SK-N-SH (cell line): Measurements from ENCODE around the gene TEKT2. TPM values are rescaled to one million over a fixed set of nuclear protein-coding genes. Genes with fewer than 3 reads are reported as not detected.

Experiments
- CTCF ChIA-PET: fragments of 300-600, 350-600 bp; formaldehyde crosslinking; extraction: SDS; loops from one replicate; lab custom pipeline; 2021; lab: Yijun Ruan, JAX
- POLR2A ChIA-PET: fragments of 350-600 bp; sonication (Branson Sonifier 250); formaldehyde crosslinking; extraction: SDS; loops from one replicate; lab custom pipeline; 2020; ENCODE audit warnings: antibody characterized with exemption, inconsistent platforms; lab: Yijun Ruan, JAX
- DNase-seq: peaks from one replicate; pipeline ENCODE4 v3.0.0; 2012
- H2AFZ ChIP-seq: fragments of 200-600 bp; sonication (generic); 2 replicates; pipeline ENCODE4 v1.8.1; 2016; ENCODE audit warnings: antibody characterized with exemption, mild to moderate bottlenecking, low read depth
- H3F3A ChIP-seq: fragments of 200-600 bp; sonication (generic); replicated peaks from 2 replicates; pipeline ENCODE3; 2016; ENCODE audit warnings: antibody characterized with exemption, mild to moderate bottlenecking; ENCODE audit not compliant: insufficient read depth
- H3K27ac ChIP-seq, 2 experiments: fragments of 200-500 bp in 1 of 2; fragments of 200-600 bp in 1 of 2; sonication (Bioruptor generic) in 1 of 2; sonication (generic), shearing (Covaris generic) in 1 of 2; 2 replicates each; pipeline versions ENCODE4 v1.5.1 to v1.6.1; 2014 to 2016; ENCODE audit warnings: low read depth in 2 of 2, inconsistent platforms in 1 of 2, low read length in 1 of 2, mild to moderate bottlenecking in 1 of 2, mixed read lengths in 1 of 2
- H3K27me3 ChIP-seq: fragments of 200-600 bp; sonication (generic), shearing (Covaris generic); 2 replicates; pipeline ENCODE4 v1.6.1; 2016; ENCODE audit warnings: mixed run types; ENCODE audit not compliant: insufficient read depth
- H3K36me3 ChIP-seq, 2 experiments: fragments of 200-500 bp in 1 of 2; fragments of 200-600 bp in 1 of 2; sonication (Bioruptor generic) in 1 of 2; sonication (generic) in 1 of 2; replicated peaks in 1 of 2; 2 replicates each; pipeline versions ENCODE3 to v1.5.1; 2014 to 2016; ENCODE audit warnings: low read length in 1 of 2, mild to moderate bottlenecking in 1 of 2; ENCODE audit not compliant: insufficient read depth in 2 of 2, control insufficient read depth in 1 of 2
- H3K4me1 ChIP-seq, 2 experiments: fragments of 200-500 bp in 1 of 2; fragments of 200-600 bp in 1 of 2; sonication (Bioruptor generic) in 1 of 2; sonication (generic), shearing (Covaris generic) in 1 of 2; 2 replicates each; pipeline versions ENCODE4 v1.5.1 to v1.6.1; 2014 to 2016; ENCODE audit warnings: low read depth in 1 of 2, low read length in 1 of 2, mixed run types in 1 of 2; ENCODE audit not compliant: insufficient read depth in 2 of 2, control insufficient read depth in 1 of 2
- H3K4me2 ChIP-seq: fragments of 200-600 bp; sonication (generic), shearing (Covaris generic); 2 replicates; pipeline ENCODE4 v1.6.1; 2017; ENCODE audit warnings: mixed run types
- H3K4me3 ChIP-seq, 2 experiments: fragments of 200-500 bp in 1 of 2; fragments of 200-600 bp in 1 of 2; sonication (Bioruptor generic) in 1 of 2; sonication (generic), shearing (Covaris generic) in 1 of 2; 2 replicates each; pipeline versions ENCODE4 v1.5.1 to v1.8.1; 2014 to 2016; ENCODE audit warnings: low read depth in 2 of 2, inconsistent platforms in 1 of 2, low read length in 1 of 2, mild to moderate bottlenecking in 1 of 2, mixed read lengths in 1 of 2, moderate library complexity in 1 of 2
- H3K79me2 ChIP-seq: fragments of 200-600 bp; sonication (generic); 2 replicates; pipeline ENCODE4 v1.8.1; 2017; ENCODE audit warnings: mild to moderate bottlenecking; ENCODE audit not compliant: insufficient read depth
- H3K9ac ChIP-seq: fragments of 200-600 bp; sonication (generic); 2 replicates; pipeline ENCODE4 v1.6.1; 2017; ENCODE audit warnings: mixed run types
- H3K9me2 ChIP-seq: fragments of 200-600 bp; sonication (generic); 2 replicates; pipeline ENCODE4 v1.6.1; 2017; ENCODE audit warnings: mixed run types
- H3K9me3 ChIP-seq: fragments of 200-600 bp; sonication (generic); 2 replicates; pipeline ENCODE4 v1.6.1; 2017; ENCODE audit warnings: mixed run types, mild to moderate bottlenecking, moderate library complexity
- H4K20me1 ChIP-seq: fragments of 200-600 bp; sonication (generic); 2 replicates; pipeline ENCODE4 v1.6.1; 2017; ENCODE audit warnings: mild to moderate bottlenecking, mixed run types; ENCODE audit not compliant: insufficient read depth
- ELF1 ChIP-seq: IDR thresholded peaks from 2 replicates; pipeline ENCODE4 v1.4.0; 2012
- EP300 ChIP-seq, 2 experiments: IDR thresholded peaks; 2 replicates each; pipeline versions ENCODE4 v1.4.0 to v1.6.1; 2012; ENCODE audit warnings: borderline replicate concordance in 1 of 2, low read depth in 1 of 2, low read length in 1 of 2
- FOSL2 ChIP-seq: IDR thresholded peaks from 2 replicates; pipeline ENCODE4 v1.4.0; 2012; ENCODE audit warnings: low read depth, mild to moderate bottlenecking, moderate library complexity, borderline replicate concordance
- FOXM1 ChIP-seq: IDR thresholded peaks from 2 replicates; pipeline ENCODE4 v1.4.0; 2012; ENCODE audit warnings: low read depth, mild to moderate bottlenecking
- GABPA ChIP-seq: IDR thresholded peaks from 2 replicates; pipeline ENCODE4 v1.4.0; 2012; ENCODE audit warnings: low read depth, mild to moderate bottlenecking
- GATA2 ChIP-seq: sonication (generic); formaldehyde crosslinking; IDR thresholded peaks from 2 replicates; pipeline ENCODE4 v1.5.0; 2020; ENCODE audit warnings: mild to moderate bottlenecking, missing genetic modification reagents
- NRF1 ChIP-seq: IDR thresholded peaks from 2 replicates; pipeline ENCODE4 v1.6.1; 2012; ENCODE audit warnings: low read depth, mild to moderate bottlenecking, low read length
- POLR2AphosphoS5 ChIP-seq: IDR thresholded peaks from 2 replicates; pipeline ENCODE4 v1.6.1; 2012; ENCODE audit warnings: low read depth, low read length
- RCOR1 ChIP-seq: fragments of 150-350 bp; IDR thresholded peaks from 2 replicates; pipeline ENCODE4 v1.6.1; 2017; ENCODE audit warnings: antibody characterized with exemption, low read length
- RFX5 ChIP-seq: IDR thresholded peaks from 2 replicates; pipeline ENCODE4 v1.6.1; 2012; ENCODE audit warnings: mild to moderate bottlenecking, improper control_type of control experiment, low read length
- RXRA ChIP-seq: IDR thresholded peaks from 2 replicates; pipeline ENCODE4 v1.4.0; 2012; ENCODE audit warnings: low read depth, mild to moderate bottlenecking, borderline replicate concordance
- SIN3A ChIP-seq: IDR thresholded peaks from 2 replicates; pipeline ENCODE4 v1.6.1; 2012; ENCODE audit warnings: low read depth, mild to moderate bottlenecking, low read length, moderate library complexity, borderline replicate concordance
- SMC3 ChIP-seq: IDR thresholded peaks from 2 replicates; pipeline ENCODE4 v1.6.1; 2012; ENCODE audit warnings: low read depth, low read length, improper control_type of control experiment
- TAF1 ChIP-seq: IDR thresholded peaks from 2 replicates; pipeline ENCODE4 v1.6.1; 2012; ENCODE audit warnings: low read depth, mild to moderate bottlenecking, low read length, moderate library complexity, borderline replicate concordance
- WGBS: methylation state at CpG from one replicate; pipeline ENCODE4 v1.1.6; 2017; ENCODE audit warnings: low lambda C conversion rate; 5-methylcytosine and 5-hydroxymethylcytosine counted together
- polyA plus RNA-seq, 3 experiments: library from polyadenylated mRNA; depleted of rRNA; stranded (reverse); fragments of >200 nt; gene quantifications; 2 replicates each; pipeline ENCODE4 v1.2.3, GENCODE V29; 2012
- TF ChIP-seq, protein P1 (sequence below): fragments of 150-350 bp; IDR thresholded peaks from 2 replicates; pipeline ENCODE4 v1.6.1; 2017; ENCODE audit warnings: antibody characterized with exemption, low read length, low read depth, borderline replicate concordance
- TF ChIP-seq, protein P2 (sequence below): IDR thresholded peaks from 2 replicates; pipeline ENCODE4; 2012
- TF ChIP-seq, protein P3 (sequence below): IDR thresholded peaks from 2 replicates; pipeline ENCODE4 v1.4.0; 2012; ENCODE audit warnings: low read depth, borderline replicate concordance
- TF ChIP-seq, protein P4 (sequence below): IDR thresholded peaks from 2 replicates; pipeline ENCODE4 v1.6.1; 2012; ENCODE audit warnings: mild to moderate bottlenecking, low read depth, low read length, moderate library complexity

Gene TEKT2
- polyA plus RNA-seq, 1 of the 3 experiments (the other 2 are of a cell fraction) = 1.2 TPM

DNA sequence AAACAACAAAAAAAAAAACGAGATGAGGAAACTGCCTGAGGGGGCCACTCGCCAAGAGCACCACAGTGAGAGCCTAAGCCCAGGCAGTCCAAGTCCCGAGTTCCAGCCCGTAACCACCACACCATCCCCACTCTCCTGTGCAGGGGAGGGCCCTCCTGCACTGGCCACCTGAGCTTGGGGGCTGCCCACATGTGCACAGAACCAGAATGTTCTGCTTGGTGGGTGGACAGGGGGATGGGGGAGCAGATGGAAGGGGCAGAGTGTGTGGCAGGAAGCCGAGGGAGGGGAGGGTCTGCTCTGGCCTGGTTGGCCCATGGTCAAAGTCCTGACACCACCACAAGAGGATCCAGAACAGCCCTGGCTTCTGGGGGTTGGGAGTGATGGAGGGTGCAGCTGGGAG, 22.4 kb downstream of the TEKT2 start (continued):
- TF ChIP-seq, protein P1, sequence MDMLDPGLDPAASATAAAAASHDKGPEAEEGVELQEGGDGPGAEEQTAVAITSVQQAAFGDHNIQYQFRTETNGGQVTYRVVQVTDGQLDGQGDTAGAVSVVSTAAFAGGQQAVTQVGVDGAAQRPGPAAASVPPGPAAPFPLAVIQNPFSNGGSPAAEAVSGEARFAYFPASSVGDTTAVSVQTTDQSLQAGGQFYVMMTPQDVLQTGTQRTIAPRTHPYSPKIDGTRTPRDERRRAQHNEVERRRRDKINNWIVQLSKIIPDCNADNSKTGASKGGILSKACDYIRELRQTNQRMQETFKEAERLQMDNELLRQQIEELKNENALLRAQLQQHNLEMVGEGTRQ = no peak
- TF ChIP-seq FOXM1 = no peak
- TF ChIP-seq NRF1 = no peak
- TF ChIP-seq, protein P2, sequence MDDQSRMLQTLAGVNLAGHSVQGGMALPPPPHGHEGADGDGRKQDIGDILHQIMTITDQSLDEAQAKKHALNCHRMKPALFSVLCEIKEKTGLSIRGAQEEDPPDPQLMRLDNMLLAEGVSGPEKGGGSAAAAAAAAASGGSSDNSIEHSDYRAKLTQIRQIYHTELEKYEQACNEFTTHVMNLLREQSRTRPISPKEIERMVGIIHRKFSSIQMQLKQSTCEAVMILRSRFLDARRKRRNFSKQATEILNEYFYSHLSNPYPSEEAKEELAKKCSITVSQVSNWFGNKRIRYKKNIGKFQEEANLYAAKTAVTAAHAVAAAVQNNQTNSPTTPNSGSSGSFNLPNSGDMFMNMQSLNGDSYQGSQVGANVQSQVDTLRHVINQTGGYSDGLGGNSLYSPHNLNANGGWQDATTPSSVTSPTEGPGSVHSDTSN = no peak
- no peak for TF ChIP-seq RFX5

DNA sequence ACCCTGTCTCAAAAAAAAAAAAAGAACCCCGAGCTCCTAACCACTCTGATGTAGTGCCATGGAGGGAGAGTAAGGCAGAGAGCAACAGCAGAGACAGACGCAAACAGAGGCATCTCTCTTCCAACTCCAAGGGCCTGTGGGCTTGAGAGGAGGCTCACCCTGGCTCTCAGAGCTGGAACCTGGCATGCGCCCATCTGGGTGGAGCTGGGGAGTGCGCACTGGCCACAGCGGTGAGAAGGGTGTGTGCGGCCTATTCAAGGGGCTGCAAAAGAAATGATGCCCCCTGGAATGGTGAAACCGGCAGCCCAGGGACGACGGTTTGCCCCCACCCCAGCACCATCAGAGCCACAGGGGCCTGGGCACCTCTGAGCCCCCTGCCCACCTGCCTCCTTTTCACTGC, 23.5 kb downstream of the TEKT2 start:
- H3K79me2 ChIP-seq = no peaks in the 10 kb centered on the region
- H3K4me1 ChIP-seq = peaks cover 6 to 13% of the 10 kb centered on the region in 2 experiments; a peak in 3 of 4 replicates
- H3K9me3 ChIP-seq = no peaks in the 10 kb centered on the region
- H3K36me3 ChIP-seq = no peaks in the 10 kb centered on the region
- CTCF ChIA-PET = interaction anchor here (0.9 to 32.6 kb wide), 3 partner anchors 7 to 41 kb away, joined by 4 to 700 read pairs (median 6); partner anchors contain the start of gene TRAPPC3
- no peak overlapping the region for H3K4me3 ChIP-seq
- POLR2A ChIA-PET = interaction anchor here (0.7 kb wide), 1 partner anchor 11 kb away, joined by 4 read pairs; no protein-coding TSS in a partner anchor
- DNase-seq = no peak
- H3F3A ChIP-seq = peaks cover 2% of the 10 kb centered on the region
- WGBS = 89% methylated on average over 3 of the region's 9 CpGs
- no peaks in the 10 kb centered on the region for H4K20me1 ChIP-seq
- TF ChIP-seq SMC3 (no peak), TAF1 (no peak), NRF1 (no peak), RCOR1 (no peak), RXRA (no peak), GATA2 (CRISPR knock-in tag) (no peak), EP300 (IDR thresholded peaks at IDR 0.05; ENCODE audit: borderline replicate concordance in 1 of 2, low read depth in 1 of 2, low read length in 1 of 2) (no peak), FOSL2 (no peak), POLR2AphosphoS5 (no peak), SIN3A (no peak), GABPA (no peak)
- H3K9me2 ChIP-seq = no peaks in the 10 kb centered on the region
- no peak overlapping the region for H2AFZ ChIP-seq
- no peak overlapping the region for H3K9ac ChIP-seq
- no peak overlapping the region for H3K4me2 ChIP-seq
- H3K27ac ChIP-seq = no peak overlapping the region
- H3K27me3 ChIP-seq = no peaks in the 10 kb centered on the region

DNA sequence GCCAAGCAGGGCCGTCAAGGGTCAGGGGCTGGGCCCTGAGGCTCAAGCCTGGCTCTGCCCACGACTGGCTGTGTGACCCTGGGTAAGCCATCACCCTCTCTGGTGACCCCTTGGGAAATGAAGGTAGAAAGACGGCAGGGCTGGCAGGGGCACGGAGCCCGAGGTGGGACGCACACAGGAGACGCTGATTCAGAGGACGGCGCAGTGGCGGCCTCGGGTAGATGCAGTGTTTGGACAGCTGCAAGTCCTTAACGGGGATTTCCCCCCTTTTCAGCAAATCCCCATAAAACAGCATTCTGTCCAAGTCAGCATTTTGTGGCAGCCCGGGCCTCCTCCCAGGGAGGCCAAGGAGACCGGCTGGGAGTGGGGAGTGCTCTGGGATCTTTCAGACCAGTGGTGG, 24.4 kb downstream of the TEKT2 start:
- 0 out of 2 replicates have a peak overlapping the region, but pooled peaks have one; percentile 43 for H3K4me2 ChIP-seq
- H3K27me3 ChIP-seq = no peaks in the 10 kb centered on the region
- no peaks in the 10 kb centered on the region for H4K20me1 ChIP-seq
- 90% methylated on average over 12 of the region's 14 CpGs for WGBS
- peaks cover 2% of the 10 kb centered on the region for H3F3A ChIP-seq
- no peak overlapping the region for H2AFZ ChIP-seq
- H3K4me3 ChIP-seq = no peak overlapping the region
- CTCF ChIA-PET = interaction anchor here (1.7 to 32.6 kb wide), 2 partner anchors 27 to 41 kb away, joined by 4 to 700 read pairs; partner anchors contain the start of gene TRAPPC3
- H3K27ac ChIP-seq = no peak overlapping the region
- H3K9ac ChIP-seq = no peak overlapping the region
- no peaks in the 10 kb centered on the region for H3K79me2 ChIP-seq
- no peaks in the 10 kb centered on the region for H3K36me3 ChIP-seq
- TF ChIP-seq, protein P3, sequence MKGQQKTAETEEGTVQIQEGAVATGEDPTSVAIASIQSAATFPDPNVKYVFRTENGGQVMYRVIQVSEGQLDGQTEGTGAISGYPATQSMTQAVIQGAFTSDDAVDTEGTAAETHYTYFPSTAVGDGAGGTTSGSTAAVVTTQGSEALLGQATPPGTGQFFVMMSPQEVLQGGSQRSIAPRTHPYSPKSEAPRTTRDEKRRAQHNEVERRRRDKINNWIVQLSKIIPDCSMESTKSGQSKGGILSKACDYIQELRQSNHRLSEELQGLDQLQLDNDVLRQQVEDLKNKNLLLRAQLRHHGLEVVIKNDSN = no peak
- TF ChIP-seq RFX5 (no peak), RXRA (no peak), GATA2 (CRISPR knock-in tag) (no peak), ELF1 (no peak), SIN3A (no peak), TAF1 (no peak), POLR2AphosphoS5 (no peak), RCOR1 (no peak)
- TF ChIP-seq, protein P4, sequence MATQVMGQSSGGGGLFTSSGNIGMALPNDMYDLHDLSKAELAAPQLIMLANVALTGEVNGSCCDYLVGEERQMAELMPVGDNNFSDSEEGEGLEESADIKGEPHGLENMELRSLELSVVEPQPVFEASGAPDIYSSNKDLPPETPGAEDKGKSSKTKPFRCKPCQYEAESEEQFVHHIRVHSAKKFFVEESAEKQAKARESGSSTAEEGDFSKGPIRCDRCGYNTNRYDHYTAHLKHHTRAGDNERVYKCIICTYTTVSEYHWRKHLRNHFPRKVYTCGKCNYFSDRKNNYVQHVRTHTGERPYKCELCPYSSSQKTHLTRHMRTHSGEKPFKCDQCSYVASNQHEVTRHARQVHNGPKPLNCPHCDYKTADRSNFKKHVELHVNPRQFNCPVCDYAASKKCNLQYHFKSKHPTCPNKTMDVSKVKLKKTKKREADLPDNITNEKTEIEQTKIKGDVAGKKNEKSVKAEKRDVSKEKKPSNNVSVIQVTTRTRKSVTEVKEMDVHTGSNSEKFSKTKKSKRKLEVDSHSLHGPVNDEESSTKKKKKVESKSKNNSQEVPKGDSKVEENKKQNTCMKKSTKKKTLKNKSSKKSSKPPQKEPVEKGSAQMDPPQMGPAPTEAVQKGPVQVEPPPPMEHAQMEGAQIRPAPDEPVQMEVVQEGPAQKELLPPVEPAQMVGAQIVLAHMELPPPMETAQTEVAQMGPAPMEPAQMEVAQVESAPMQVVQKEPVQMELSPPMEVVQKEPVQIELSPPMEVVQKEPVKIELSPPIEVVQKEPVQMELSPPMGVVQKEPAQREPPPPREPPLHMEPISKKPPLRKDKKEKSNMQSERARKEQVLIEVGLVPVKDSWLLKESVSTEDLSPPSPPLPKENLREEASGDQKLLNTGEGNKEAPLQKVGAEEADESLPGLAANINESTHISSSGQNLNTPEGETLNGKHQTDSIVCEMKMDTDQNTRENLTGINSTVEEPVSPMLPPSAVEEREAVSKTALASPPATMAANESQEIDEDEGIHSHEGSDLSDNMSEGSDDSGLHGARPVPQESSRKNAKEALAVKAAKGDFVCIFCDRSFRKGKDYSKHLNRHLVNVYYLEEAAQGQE = no peak
- H3K4me1 ChIP-seq = peaks cover 6 to 13% of the 10 kb centered on the region in 2 experiments; a peak in 3 of 4 replicates
- H3K9me2 ChIP-seq = no peaks in the 10 kb centered on the region
- DNase-seq = no peak
- H3K9me3 ChIP-seq = no peaks in the 10 kb centered on the region
- POLR2A ChIA-PET = no interaction called here
